Left colon (tissue), 2 donors: Measurements from ENCODE around the gene CHD2. TPM values are rescaled to one million over a fixed set of nuclear protein-coding genes. Genes with fewer than 3 reads are reported as not detected.

Experiments
- ATAC-seq: fragments of 200-7000 bp; cut with Tn5 transposase; one replicate; pipeline ENCODE4 v1.9.1; 2020; ENCODE audit warnings: mild to moderate bottlenecking, moderate library complexity
- DNase-seq, 2 donors: peaks; one replicate each; pipeline ENCODE4 v3.0.0-alpha.2; 2020
- intact Hi-C, 2 donors: fragments of 100-400 bp; cut with DNase I in 1 of 2; cut with micrococcal nuclease in 1 of 2; formaldehyde crosslinking; loops; one replicate each; pipeline versions ENCODE4 v1.11.2 to v1.14.0; 2022; cut with DNase I, micrococcal nuclease
- total RNA-seq, 2 donors: library from RNA; stranded (reverse); fragmentation: NEBNext Ultra II Directional; extraction: Animal tissue kit (Norgen Biotek cat#: 25700); gene quantifications; one replicate each; pipeline ENCODE4 v1.2.1, GENCODE V29; 2021
- donor health status: DM: no; HTN: no; CAD: no.
- donor health status: DM: yes; HTN: yes; CAD: no.

The CHD2 gene
- total RNA-seq, 2 donors from 2014 or later = 85.7 to 86.9 TPM

GRCh38 chr15:92974183-92974915 lies 74.2 kb downstream of the CHD2 start:
- intact Hi-C loops = no loop called here
- DNase-seq (no peak), ATAC-seq (no peak)

- DNase-seq (no peak), ATAC-seq (peak; percentile 21)
- intact Hi-C loops = no loop called here
These were observed 79.0 kb downstream of the CHD2 start for GRCh38 chr15:92979011-92979701.

- DNase-seq = no peak
- no peak for ATAC-seq
- intact Hi-C loops = no loop called here
These were observed 81.2 kb downstream of the CHD2 start for GRCh38 chr15:92981333-92981732.

GRCh38 chr15:92984161-92984560 lies 84.0 kb downstream of the CHD2 start:
- ATAC-seq (no peak), DNase-seq (no peak)
- intact Hi-C loops = no loop called here

- ATAC-seq (no peak), DNase-seq (no peak)
- intact Hi-C loops = no loop called here
These were observed 89.3 kb downstream of the CHD2 start for GRCh38 chr15:92989470-92989869.

GRCh38 chr15:92990031-92990430 lies 89.9 kb downstream of the CHD2 start:
- DNase-seq (no peak), ATAC-seq (no peak)
- intact Hi-C loops = loop anchor here in 1 of 2 donors (10.0 kb wide), 1 partner anchor 55 kb away; no protein-coding TSS in a partner anchor

- no peak for ATAC-seq
- intact Hi-C loops = loop anchor here in 1 of 2 donors (10.0 kb wide), 1 partner anchor 58 kb away; no protein-coding TSS in a partner anchor
- DNase-seq = no peak
These were observed 92.6 kb downstream of the CHD2 start for GRCh38 chr15:92992720-92993119.

GRCh38 chr15:92997821-92998220 lies 97.7 kb downstream of the CHD2 start:
- no peak for DNase-seq
- no peak for ATAC-seq
- intact Hi-C loops = loop anchor here in 1 of 2 donors (10.0 kb wide), 1 partner anchor 63 kb away; no protein-coding TSS in a partner anchor

GRCh38 chr15:93001156-93001555 lies 101.0 kb downstream of the CHD2 start:
- DNase-seq (no peak), ATAC-seq (no peak)
- intact Hi-C loops = no loop called here

GRCh38 chr15:93001881-93002280 lies 101.8 kb downstream of the CHD2 start:
- no peak for DNase-seq
- no peak for ATAC-seq
- intact Hi-C loops = no loop called here

GRCh38 chr15:93005133-93005532 lies 105.0 kb downstream of the CHD2 start:
- intact Hi-C loops = no loop called here
- no peak for DNase-seq
- ATAC-seq = no peak

- intact Hi-C loops = no loop called here
- no peak for DNase-seq
- no peak for ATAC-seq
These were observed 107.9 kb downstream of the CHD2 start for GRCh38 chr15:93007994-93008393.

GRCh38 chr15:93012786-93013185 lies 112.7 kb downstream of the CHD2 start:
- ATAC-seq (peak; percentile 30), DNase-seq (no peak)
- intact Hi-C loops = no loop called here

- DNase-seq (no peak), ATAC-seq (no peak)
- intact Hi-C loops = no loop called here
These were observed 117.4 kb downstream of the CHD2 start for GRCh38 chr15:93017526-93017925.

GRCh38 chr15:93018574-93018973 lies 118.5 kb downstream of the CHD2 start:
- intact Hi-C loops = no loop called here

GRCh38 chr15:93019090-93019489 lies 119.0 kb downstream of the CHD2 start:
- ATAC-seq = no peak
- no peak for DNase-seq
- intact Hi-C loops = no loop called here

More at GRCh38 chr15:93018574-93018973, 118.5 kb downstream of the CHD2 start:
- ATAC-seq = peak; percentile 17
- DNase-seq = no peak

GRCh38 chr15:93019971-93020370 lies 119.8 kb downstream of the CHD2 start:
- intact Hi-C loops = loop anchor here in 1 of 2 donors (10.0 kb wide), 1 partner anchor 225 kb away; no protein-coding TSS in a partner anchor
- no peak for ATAC-seq
- DNase-seq = no peak

GRCh38 chr15:93020976-93021772 lies 121.0 kb downstream of the CHD2 start:
- ATAC-seq = no peak

GRCh38 chr15:93024293-93024692 lies 124.2 kb downstream of the CHD2 start:
- intact Hi-C loops = loop anchor here in 1 of 2 donors (10.0 kb wide), 1 partner anchor 229 kb away; no protein-coding TSS in a partner anchor
- no peak for ATAC-seq

More at GRCh38 chr15:93020976-93021772, 121.0 kb downstream of the CHD2 start:
- DNase-seq = no peak
- intact Hi-C loops = loop anchor here in 1 of 2 donors (10.0 kb wide), 1 partner anchor 226 kb away; no protein-coding TSS in a partner anchor

More at GRCh38 chr15:93024293-93024692, 124.2 kb downstream of the CHD2 start:
- no peak for DNase-seq
